Chondrocyte (in vitro differentiated cells): ENCODE data around the gene SMG7. TPM values are rescaled to one million over a fixed set of nuclear protein-coding genes. Genes with fewer than 3 reads are reported as not detected.

ENCODE experiments used
- DNase-seq: peaks from one replicate; pipeline ENCODE4 v3.0.0; 2021; ENCODE audit warnings: mixed read lengths, low spot score
- H3K27ac Mint-ChIP-seq: one replicate; pipeline ENCODE4 v1.8.0; 2021; ENCODE audit warnings: mild to moderate bottlenecking, moderate library complexity, mixed read lengths; ENCODE audit not compliant: unreplicated experiment
- H3K27me3 Mint-ChIP-seq: 2 replicates; pipeline ENCODE4 v1.8.0; 2021; ENCODE audit warnings: low read depth, mixed read lengths
- H3K36me3 Mint-ChIP-seq: 2 replicates; pipeline ENCODE4 v1.8.0; 2021; ENCODE audit warnings: low read depth, mixed read lengths
- H3K4me1 Mint-ChIP-seq: 2 replicates; pipeline ENCODE4 v1.8.0; 2021; ENCODE audit warnings: low read depth, mild to moderate bottlenecking, mixed read lengths
- H3K4me3 Mint-ChIP-seq: one replicate; pipeline ENCODE4 v1.8.0; 2021; ENCODE audit warnings: mild to moderate bottlenecking, moderate library complexity, mixed read lengths; ENCODE audit not compliant: unreplicated experiment
- H3K9me3 Mint-ChIP-seq: 2 replicates; pipeline ENCODE4 v1.8.0; 2021; ENCODE audit warnings: low read depth, mixed read lengths
- total RNA-seq: library from RNA; stranded (reverse); gene quantifications from 3 replicates; pipeline ENCODE4 v1.2.1, GENCODE V29; 2021
- TF ChIP-seq, protein P1 (sequence below): fragments of 200-600 bp; sonication (generic); IDR thresholded peaks from 2 replicates; pipeline ENCODE4 v1.5.0; 2021; ENCODE audit warnings: antibody characterized with exemption, mild to moderate bottlenecking, moderate library complexity

SMG7 gene
- total RNA-seq, 1 donor from 2014 or later: 49.4 TPM

DNA sequence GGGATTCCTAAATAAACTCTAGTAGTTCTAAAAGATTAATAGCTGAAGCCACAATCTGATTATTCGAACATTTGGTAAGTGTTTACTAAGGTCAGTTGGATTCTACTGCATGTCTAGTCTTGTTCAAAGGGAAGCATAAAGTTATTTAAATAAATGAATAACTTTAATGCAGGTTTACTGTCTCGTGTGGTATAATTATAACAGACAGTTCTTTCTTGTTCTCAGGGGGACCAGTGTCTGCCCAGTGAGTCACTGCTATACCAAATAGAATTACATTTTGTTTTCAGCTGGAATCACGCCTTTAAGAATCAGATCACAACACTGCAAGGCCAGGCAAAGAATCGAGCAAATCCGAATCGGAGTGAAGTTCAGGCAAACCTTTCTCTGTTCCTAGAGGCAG is 45.1 kb downstream of the SMG7 start:
- Mint-ChIP-seq H3K9me3 (no peaks in the 10 kb centered on the region), H3K27me3 (no peaks in the 10 kb centered on the region), H3K4me1 (peaks cover 20% of the 10 kb centered on the region), H3K4me3 (no peak overlapping the region), H3K27ac (no peak overlapping the region), H3K36me3 (peaks cover 14% of the 10 kb centered on the region)
- TF ChIP-seq, protein P1, sequence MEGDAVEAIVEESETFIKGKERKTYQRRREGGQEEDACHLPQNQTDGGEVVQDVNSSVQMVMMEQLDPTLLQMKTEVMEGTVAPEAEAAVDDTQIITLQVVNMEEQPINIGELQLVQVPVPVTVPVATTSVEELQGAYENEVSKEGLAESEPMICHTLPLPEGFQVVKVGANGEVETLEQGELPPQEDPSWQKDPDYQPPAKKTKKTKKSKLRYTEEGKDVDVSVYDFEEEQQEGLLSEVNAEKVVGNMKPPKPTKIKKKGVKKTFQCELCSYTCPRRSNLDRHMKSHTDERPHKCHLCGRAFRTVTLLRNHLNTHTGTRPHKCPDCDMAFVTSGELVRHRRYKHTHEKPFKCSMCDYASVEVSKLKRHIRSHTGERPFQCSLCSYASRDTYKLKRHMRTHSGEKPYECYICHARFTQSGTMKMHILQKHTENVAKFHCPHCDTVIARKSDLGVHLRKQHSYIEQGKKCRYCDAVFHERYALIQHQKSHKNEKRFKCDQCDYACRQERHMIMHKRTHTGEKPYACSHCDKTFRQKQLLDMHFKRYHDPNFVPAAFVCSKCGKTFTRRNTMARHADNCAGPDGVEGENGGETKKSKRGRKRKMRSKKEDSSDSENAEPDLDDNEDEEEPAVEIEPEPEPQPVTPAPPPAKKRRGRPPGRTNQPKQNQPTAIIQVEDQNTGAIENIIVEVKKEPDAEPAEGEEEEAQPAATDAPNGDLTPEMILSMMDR: no peak
- no peak for DNase-seq

DNA sequence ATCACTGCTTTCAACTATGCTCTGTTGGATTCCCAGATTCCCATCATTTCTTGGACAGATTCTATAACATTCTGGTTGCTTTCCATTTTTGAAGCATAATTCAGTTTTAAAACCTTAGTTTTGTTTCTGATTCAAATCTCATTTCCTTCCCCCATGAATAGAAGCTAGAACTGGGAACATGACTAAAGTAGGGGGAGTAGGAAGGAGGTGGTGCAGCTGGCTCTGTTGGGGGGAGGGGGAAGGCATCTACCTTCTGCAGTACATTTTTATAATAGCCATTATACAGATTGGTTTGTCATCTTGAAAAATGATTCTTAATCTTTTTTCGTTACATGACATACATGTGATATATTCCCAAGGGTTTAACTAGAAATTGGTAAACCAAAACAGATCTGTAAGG is 48.1 kb downstream of the SMG7 start:
- no peak overlapping the region for H3K27ac Mint-ChIP-seq
- H3K9me3 Mint-ChIP-seq: no peaks in the 10 kb centered on the region
- peaks cover 6% of the 10 kb centered on the region for H3K4me1 Mint-ChIP-seq
- no peak overlapping the region for H3K4me3 Mint-ChIP-seq
- DNase-seq: no peak
- TF ChIP-seq, protein P1: no peak
- peaks cover 19% of the 10 kb centered on the region for H3K36me3 Mint-ChIP-seq
- H3K27me3 Mint-ChIP-seq: no peaks in the 10 kb centered on the region

DNA sequence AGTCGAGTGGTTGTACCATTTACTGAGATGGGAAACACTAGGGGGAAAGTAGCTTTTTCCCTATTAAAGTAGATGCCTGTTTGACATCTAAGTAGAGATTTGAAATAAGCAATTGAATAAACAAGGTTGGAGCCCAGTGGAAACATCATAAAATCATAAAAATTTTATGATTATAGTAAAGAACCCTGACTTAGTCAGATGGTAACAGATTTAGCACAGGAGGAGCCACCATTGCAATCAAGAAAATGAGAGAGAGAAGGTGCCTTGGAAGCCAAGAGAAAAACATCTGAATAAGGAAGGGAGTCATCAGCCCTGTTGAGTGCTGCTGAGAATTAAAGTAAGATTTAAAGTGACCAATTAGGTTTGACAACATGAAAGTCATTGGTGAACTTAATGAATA is 49.8 kb downstream of the SMG7 start:
- H3K36me3 Mint-ChIP-seq: peaks cover 22% of the 10 kb centered on the region
- TF ChIP-seq, protein P1: no peak
- H3K27ac Mint-ChIP-seq: no peak overlapping the region
- H3K4me1 Mint-ChIP-seq: no peaks in the 10 kb centered on the region
- H3K4me3 Mint-ChIP-seq: no peak overlapping the region
- DNase-seq: no peak
- H3K27me3 Mint-ChIP-seq: no peaks in the 10 kb centered on the region
- H3K9me3 Mint-ChIP-seq: no peaks in the 10 kb centered on the region

DNA sequence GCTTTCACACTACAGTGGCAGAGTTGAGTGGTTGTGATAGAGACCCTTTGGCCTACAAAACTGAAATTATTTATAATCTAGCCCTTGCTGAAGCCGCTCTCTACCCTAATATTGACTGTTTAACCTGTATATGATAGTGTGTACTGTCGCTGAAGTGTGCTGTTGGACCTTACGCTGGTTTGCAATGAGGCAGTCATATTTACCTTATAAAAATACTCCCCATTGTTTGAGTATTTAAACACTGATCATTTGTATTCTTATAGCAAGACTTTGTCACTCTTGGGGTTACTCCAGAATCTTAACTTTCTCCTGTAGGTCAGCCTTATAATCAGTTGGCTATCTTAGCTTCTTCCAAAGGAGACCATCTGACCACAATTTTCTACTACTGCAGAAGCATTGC is 56.3 kb downstream of the SMG7 start:
- Mint-ChIP-seq H3K4me3 (no peak overlapping the region), H3K36me3 (peaks cover 17% of the 10 kb centered on the region)
- TF ChIP-seq, protein P1: no peak

DNA sequence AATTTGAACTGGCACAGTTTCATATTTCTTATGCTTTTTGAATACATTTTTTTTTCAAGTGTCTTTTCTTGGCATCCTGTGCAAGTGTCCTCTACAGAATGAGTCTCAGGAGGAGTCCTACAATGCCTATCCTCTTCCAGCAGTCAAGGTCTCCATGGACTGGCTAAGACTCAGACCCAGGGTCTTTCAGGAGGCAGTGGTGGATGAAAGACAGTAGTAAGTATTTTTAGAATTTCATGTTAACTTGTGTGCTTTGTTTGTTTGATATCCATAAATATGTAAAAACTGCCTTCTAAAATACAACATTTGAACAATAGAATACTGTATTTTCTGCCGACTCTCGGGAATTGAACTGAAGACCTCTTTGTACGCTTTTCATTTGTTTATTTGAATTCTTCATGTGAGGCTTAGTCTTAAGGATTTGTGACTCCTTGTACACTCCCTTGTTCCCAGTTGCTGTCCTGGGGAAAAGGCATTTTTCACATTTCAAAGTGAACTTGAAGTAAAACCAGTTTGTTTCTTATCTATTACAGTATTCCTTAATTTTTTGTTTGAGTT is 61.4 kb downstream of the SMG7 start:
- H3K4me3 Mint-ChIP-seq: no peak overlapping the region
- no peaks in the 10 kb centered on the region for H3K4me1 Mint-ChIP-seq
- no peaks in the 10 kb centered on the region for H3K9me3 Mint-ChIP-seq
- no peak overlapping the region for H3K27ac Mint-ChIP-seq
- no peaks in the 10 kb centered on the region for H3K27me3 Mint-ChIP-seq
- peaks cover 27% of the 10 kb centered on the region for H3K36me3 Mint-ChIP-seq
- no peak for DNase-seq
- TF ChIP-seq, protein P1: no peak

More for the DNA sequence above, 56.3 kb downstream of the SMG7 start:
- Mint-ChIP-seq H3K27ac (no peak overlapping the region), H3K27me3 (no peaks in the 10 kb centered on the region), H3K4me1 (no peaks in the 10 kb centered on the region), H3K9me3 (no peaks in the 10 kb centered on the region)
- no peak for DNase-seq
